ENCODE measurements around the gene NPPB. TPM values are rescaled to one million over a fixed set of nuclear protein-coding genes. Genes with fewer than 3 reads are reported as not detected.
"Not testable (repeated sequence)": the region's sequence is repeated elsewhere in the genome, so short reads cannot be mapped to it uniquely, and the experiment has no call there.

The NPPB gene
- total RNA-seq, 1 donor from 2014 or later: not detected

- DNase-seq: no peak
- no peak for TF ChIP-seq CTCF (IDR thresholded peaks at IDR 0.05; ENCODE audit: partially characterized antibody, unreplicated experiment)
- Mint-ChIP-seq H3K27me3 (ENCODE audit: unreplicated experiment) (peaks cover 12% of the 10 kb centered on the region), H3K9me3 (ENCODE audit: unreplicated experiment) (peaks cover 11% of the 10 kb centered on the region), H3K27ac (ENCODE audit: unreplicated experiment) (no peak overlapping the region), H3K36me3 (ENCODE audit: unreplicated experiment) (no peaks in the 10 kb centered on the region), H3K4me3 (ENCODE audit: unreplicated experiment) (no peak overlapping the region), H3K4me1 (ENCODE audit: low read depth, unreplicated experiment) (peaks cover 9% of the 10 kb centered on the region)
Observed at GRCh38 chr1:11903210-11903609, 44.5 kb upstream of the NPPB start.

DNA sequence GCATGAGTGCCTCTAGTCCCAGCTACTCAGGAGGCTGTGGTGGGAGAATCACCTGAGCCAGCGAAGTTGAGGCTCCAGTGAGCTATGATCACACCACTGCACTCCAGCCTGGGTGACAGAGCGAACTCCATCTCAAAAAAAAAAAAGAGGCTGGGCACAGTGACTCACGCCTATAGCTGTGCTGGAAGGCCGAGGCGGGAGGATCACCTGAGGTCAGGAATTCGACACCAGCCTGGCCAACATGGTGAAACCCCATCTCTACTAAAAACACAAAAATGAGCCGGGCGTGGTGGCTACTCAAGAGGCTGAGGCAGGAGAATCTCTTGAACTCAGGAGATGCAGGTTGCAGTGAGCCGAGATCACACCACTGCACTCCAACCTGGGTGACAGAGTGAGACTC is 42.7 kb upstream of the NPPB start:
- DNase-seq; H3K27ac Mint-ChIP-seq (ENCODE audit: unreplicated experiment): not testable (repeated sequence)

DNA sequence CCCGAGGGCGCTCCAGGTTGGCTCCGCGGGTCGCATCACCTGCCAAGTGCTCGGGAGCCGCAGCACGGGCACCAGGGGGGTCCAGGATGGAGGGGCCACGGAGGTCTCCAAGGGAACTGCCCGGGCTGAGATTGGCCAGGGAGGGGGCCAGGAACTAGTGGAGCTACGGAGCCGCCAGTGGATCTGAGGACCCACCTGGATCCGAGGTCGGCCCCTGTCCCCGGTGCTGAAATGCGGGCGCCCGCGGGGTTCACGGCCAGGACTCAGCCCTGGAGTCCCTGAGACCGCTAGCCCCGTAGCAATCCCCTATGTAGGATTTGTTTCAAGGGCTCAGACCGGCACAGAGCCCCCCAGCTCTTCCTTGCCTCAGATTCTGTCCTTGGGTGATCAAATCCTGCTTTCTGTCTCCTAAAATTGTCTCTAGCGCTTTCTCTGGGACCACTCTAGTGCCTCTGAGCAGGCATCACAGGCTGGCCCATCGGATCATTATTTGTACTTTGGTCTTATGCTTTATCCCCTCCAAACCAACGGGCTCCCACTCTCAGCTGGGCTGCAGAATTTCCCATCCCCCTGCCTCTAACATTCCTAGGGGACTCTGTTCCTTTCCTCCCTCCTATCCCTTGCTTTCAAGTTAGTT is 40.2 kb upstream of the NPPB start:
- peaks cover 4% of the 10 kb centered on the region for H3K4me1 Mint-ChIP-seq (ENCODE audit: low read depth, unreplicated experiment)
- H3K9me3 Mint-ChIP-seq (ENCODE audit: unreplicated experiment): peaks cover 3% of the 10 kb centered on the region
- H3K27me3 Mint-ChIP-seq (ENCODE audit: unreplicated experiment): peaks cover 3% of the 10 kb centered on the region
- TF ChIP-seq CTCF (IDR thresholded peaks at IDR 0.05; ENCODE audit: partially characterized antibody, unreplicated experiment): no peak
- H3K36me3 Mint-ChIP-seq (ENCODE audit: unreplicated experiment): no peaks in the 10 kb centered on the region
- DNase-seq: no peak
- H3K27ac Mint-ChIP-seq (ENCODE audit: unreplicated experiment): no peak overlapping the region
- H3K4me3 Mint-ChIP-seq (ENCODE audit: unreplicated experiment): peak overlapping the region; percentile 22

More for the DNA sequence above, 42.7 kb upstream of the NPPB start:
- H3K36me3 Mint-ChIP-seq (ENCODE audit: unreplicated experiment); H3K4me3 Mint-ChIP-seq (ENCODE audit: unreplicated experiment); H3K4me1 Mint-ChIP-seq (ENCODE audit: low read depth, unreplicated experiment); H3K27me3 Mint-ChIP-seq (ENCODE audit: unreplicated experiment); H3K9me3 Mint-ChIP-seq (ENCODE audit: unreplicated experiment): not testable (repeated sequence)

DNA sequence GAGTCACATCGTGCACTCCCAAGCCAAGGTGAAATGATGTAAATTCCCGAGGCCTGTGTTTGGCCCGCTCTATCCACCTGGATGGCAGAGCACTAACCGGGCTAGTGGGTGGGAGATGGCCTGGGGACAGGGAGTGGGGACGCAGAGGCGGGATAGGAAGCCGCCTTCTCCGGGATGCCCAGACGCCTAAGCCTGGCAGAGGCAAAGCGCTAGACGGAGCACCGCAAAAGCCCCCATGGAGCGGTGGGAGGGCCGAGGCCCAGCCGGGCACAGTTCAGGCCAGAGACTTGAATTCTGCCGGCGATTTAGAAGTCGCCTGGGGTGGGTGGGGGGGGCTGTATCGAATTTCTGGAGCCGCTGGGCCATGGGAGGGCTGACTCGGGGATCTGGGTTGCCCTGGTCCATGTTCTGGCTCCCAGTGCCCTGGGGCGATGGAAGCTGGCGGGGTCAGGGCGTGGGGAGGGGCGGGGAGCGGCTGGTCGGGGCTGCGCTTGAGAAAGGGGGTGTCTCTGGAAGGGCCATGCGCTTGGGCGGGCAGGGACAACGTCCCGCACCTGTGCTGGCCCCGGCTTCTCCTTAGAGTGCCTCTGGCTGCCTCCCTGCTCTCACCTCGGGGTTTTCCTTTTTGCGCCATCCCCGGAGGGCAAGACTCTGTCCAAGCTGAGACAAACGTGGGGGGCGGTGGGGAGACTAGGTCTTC is 39.5 kb upstream of the NPPB start:
- peaks cover 3% of the 10 kb centered on the region for H3K9me3 Mint-ChIP-seq (ENCODE audit: unreplicated experiment)
- H3K4me1 Mint-ChIP-seq (ENCODE audit: low read depth, unreplicated experiment): peaks cover 4% of the 10 kb centered on the region
- TF ChIP-seq CTCF (IDR thresholded peaks at IDR 0.05; ENCODE audit: partially characterized antibody, unreplicated experiment): no peak
- H3K27me3 Mint-ChIP-seq (ENCODE audit: unreplicated experiment): peaks cover 3% of the 10 kb centered on the region
- DNase-seq: no peak
- no peak overlapping the region for H3K4me3 Mint-ChIP-seq (ENCODE audit: unreplicated experiment)
- no peak overlapping the region for H3K27ac Mint-ChIP-seq (ENCODE audit: unreplicated experiment)
- no peaks in the 10 kb centered on the region for H3K36me3 Mint-ChIP-seq (ENCODE audit: unreplicated experiment)

- H3K4me3 Mint-ChIP-seq (ENCODE audit: unreplicated experiment); H3K36me3 Mint-ChIP-seq (ENCODE audit: unreplicated experiment); H3K4me1 Mint-ChIP-seq (ENCODE audit: low read depth, unreplicated experiment); H3K27ac Mint-ChIP-seq (ENCODE audit: unreplicated experiment); H3K27me3 Mint-ChIP-seq (ENCODE audit: unreplicated experiment); DNase-seq; H3K9me3 Mint-ChIP-seq (ENCODE audit: unreplicated experiment): not testable (repeated sequence)
Observed at GRCh38 chr1:11894501-11894900, 35.8 kb upstream of the NPPB start.

DNA sequence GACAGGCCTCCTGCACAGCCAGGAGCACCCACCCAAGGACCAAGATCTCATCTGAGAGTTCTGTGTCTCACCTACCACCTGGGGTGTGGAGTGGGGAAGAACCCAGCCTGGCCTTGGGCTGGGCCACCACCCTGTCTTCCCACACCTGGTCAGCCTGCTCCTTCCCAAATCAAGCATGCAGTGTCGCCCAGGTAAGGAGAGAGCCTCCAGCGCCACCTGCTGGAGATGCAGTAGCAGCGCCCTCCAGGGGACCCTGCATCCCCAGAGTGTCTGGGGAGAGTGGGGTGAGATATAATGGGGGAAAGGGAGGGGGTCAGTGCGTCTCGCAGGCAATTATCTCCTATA is 35.1 kb upstream of the NPPB start:
- no peak overlapping the region for H3K4me3 Mint-ChIP-seq (ENCODE audit: unreplicated experiment)
- no peaks in the 10 kb centered on the region for H3K36me3 Mint-ChIP-seq (ENCODE audit: unreplicated experiment)
- peak; percentile 77 for TF ChIP-seq CTCF (IDR thresholded peaks at IDR 0.05; ENCODE audit: partially characterized antibody, unreplicated experiment)
- peak; percentile 77 for DNase-seq
- H3K27me3 Mint-ChIP-seq (ENCODE audit: unreplicated experiment): peaks cover 3% of the 10 kb centered on the region
- H3K27ac Mint-ChIP-seq (ENCODE audit: unreplicated experiment): no peak overlapping the region
- no peaks in the 10 kb centered on the region for H3K4me1 Mint-ChIP-seq (ENCODE audit: low read depth, unreplicated experiment)
- H3K9me3 Mint-ChIP-seq (ENCODE audit: unreplicated experiment): no peaks in the 10 kb centered on the region
